NCI-H1092 (cell line): ENCODE measurements around the gene LPAR3.
"Not testable (repeated sequence)": the region's sequence is repeated elsewhere in the genome, so short reads cannot be mapped to it uniquely, and the experiment has no call there.

Experiments
- DNase-seq: peaks from one replicate; lab custom pipeline; 2025; lab: John Stamatoyannopoulos, UW

Gene LPAR3

GRCh38 chr1:84907095-84907827, 14.3 kb upstream of the LPAR3 start:
- DNase-seq, result no peak

- not testable (repeated sequence) for DNase-seq
Measured at GRCh38 chr1:84902727-84903126, 9.7 kb upstream of the LPAR3 start.

GRCh38 chr1:84899969-84900368, 7.0 kb upstream of the LPAR3 start:
- no peak for DNase-seq

- DNase-seq, result no peak
Measured at GRCh38 chr1:84896279-84896678, 3.3 kb upstream of the LPAR3 start.

GRCh38 chr1:84890566-84890965, 2.4 kb downstream of the LPAR3 start:
- DNase-seq, result no peak

GRCh38 chr1:84889437-84889836, 3.6 kb downstream of the LPAR3 start:
- DNase-seq, result no peak

GRCh38 chr1:84888753-84889152, 4.3 kb downstream of the LPAR3 start:
- DNase-seq, result no peak

GRCh38 chr1:84887261-84887934, 5.6 kb downstream of the LPAR3 start:
- no peak for DNase-seq

GRCh38 chr1:84885469-84885868, 7.5 kb downstream of the LPAR3 start:
- no peak for DNase-seq

- no peak for DNase-seq
Measured at GRCh38 chr1:84884671-84885389, 8.2 kb downstream of the LPAR3 start.

- DNase-seq, result no peak
Measured at GRCh38 chr1:84883286-84883685, 9.7 kb downstream of the LPAR3 start.

- no peak for DNase-seq
Measured at GRCh38 chr1:84877592-84877991, 15.4 kb downstream of the LPAR3 start.

- no peak for DNase-seq
Measured at GRCh38 chr1:84876353-84876752, 16.7 kb downstream of the LPAR3 start.

GRCh38 chr1:84873366-84873765, 19.6 kb downstream of the LPAR3 start:
- DNase-seq, result no peak

GRCh38 chr1:84872696-84873355, 20.2 kb downstream of the LPAR3 start:
- DNase-seq, result no peak

GRCh38 chr1:84871181-84871580, 21.8 kb downstream of the LPAR3 start:
- DNase-seq, result no peak

- no peak for DNase-seq
Measured at GRCh38 chr1:84870591-84870990, 22.4 kb downstream of the LPAR3 start.

GRCh38 chr1:84869720-84870119, 23.3 kb downstream of the LPAR3 start:
- DNase-seq, result no peak

- no peak for DNase-seq
Measured at GRCh38 chr1:84862810-84863251, 30.2 kb downstream of the LPAR3 start.

GRCh38 chr1:84861988-84862644, 30.9 kb downstream of the LPAR3 start:
- no peak for DNase-seq

GRCh38 chr1:84861516-84861915, 31.5 kb downstream of the LPAR3 start:
- no peak for DNase-seq

- no peak for DNase-seq
Measured at GRCh38 chr1:84859866-84860265, 33.1 kb downstream of the LPAR3 start.
